Natural killer cell treated with Interleukin-12 subunit alpha and Interleukin-12 subunit beta and Interleukin-15 and Interleukin-18, amount 100 ng/mL, for 72 hours (primary cell): ENCODE measurements around the gene ARID5B. TPM values are rescaled to one million over a fixed set of nuclear protein-coding genes. Genes with fewer than 3 reads are reported as not detected.
A peak's percentile ranks its signal among the peaks of the same experiment; 100 is the strongest.

Source experiments
- ATAC-seq, 2 donors: fragments of 150-1000 bp; cut with Tn5 transposase in 1 of 2; sonication (Bioruptor Pico), chemical (Tn5 transposase) in 1 of 2; 2 replicates each; pipeline ENCODE4 v1.10.0; 2021
- DNase-seq: peaks from one replicate; pipeline ENCODE4 v3.0.0; 2022; ENCODE audit warnings: low spot score
- H3K27ac Mint-ChIP-seq, 2 donors: 1 replicate in 1 of 2; 2 replicates in 1 of 2; pipeline ENCODE4 v1.8.0; 2022; ENCODE audit warnings: mixed read lengths in 2 of 2, mild to moderate bottlenecking in 1 of 2, moderate library complexity in 1 of 2
- H3K27me3 Mint-ChIP-seq, 2 donors: 1 replicate in 1 of 2; 2 replicates in 1 of 2; pipeline ENCODE4 v1.8.0; 2022; ENCODE audit warnings: mixed read lengths in 2 of 2
- H3K36me3 Mint-ChIP-seq: one replicate; pipeline ENCODE4 v1.8.0; 2022; ENCODE audit warnings: mixed read lengths
- H3K4me1 Mint-ChIP-seq, 2 donors: 1 replicate in 1 of 2; 2 replicates in 1 of 2; pipeline ENCODE4 v1.8.0; 2022; ENCODE audit warnings: low read depth in 2 of 2, mixed read lengths in 2 of 2, mild to moderate bottlenecking in 1 of 2
- H3K4me3 Mint-ChIP-seq: one replicate; pipeline ENCODE4 v1.8.0; 2022; ENCODE audit warnings: mixed read lengths
- H3K9me3 Mint-ChIP-seq: 2 replicates; pipeline ENCODE4 v1.8.0; 2022; ENCODE audit warnings: mixed read lengths
- total RNA-seq, 2 donors: library from RNA; stranded (reverse); gene quantifications; one replicate each; pipeline ENCODE4 v1.2.3, GENCODE V29; 2022

Gene ARID5B
- total RNA-seq, 2 donors from 2014 or later, result 46.1 to 51.7 TPM

DNA sequence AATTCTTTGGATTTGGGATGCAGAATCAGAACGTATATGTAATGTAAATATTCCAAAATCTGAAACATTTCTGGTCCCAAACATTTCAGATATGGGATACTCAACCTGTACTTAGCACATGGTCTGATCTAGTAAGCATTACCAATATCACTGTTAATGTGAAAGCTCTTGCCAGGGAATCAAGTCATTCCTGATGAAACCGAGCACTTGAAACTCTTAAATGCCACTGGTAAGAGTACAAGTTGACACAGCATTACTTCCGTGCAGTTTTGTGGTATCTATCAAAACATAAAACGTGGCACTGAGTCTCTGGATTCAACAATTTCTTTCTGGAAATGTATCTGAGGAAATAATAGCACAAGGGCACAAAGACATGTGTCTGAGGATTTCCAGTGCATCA lies 211.5 kb downstream of the ARID5B start:
- DNase-seq (no peak), ATAC-seq (no peak)
- Mint-ChIP-seq H3K27me3 (no peaks in the 10 kb centered on the region), H3K4me1 (peaks cover 18 to 23% of the 10 kb centered on the region in 2 donors), H3K36me3 (no peaks in the 10 kb centered on the region), H3K27ac (no peak overlapping the region), H3K4me3 (no peak overlapping the region), H3K9me3 (no peaks in the 10 kb centered on the region)

DNA sequence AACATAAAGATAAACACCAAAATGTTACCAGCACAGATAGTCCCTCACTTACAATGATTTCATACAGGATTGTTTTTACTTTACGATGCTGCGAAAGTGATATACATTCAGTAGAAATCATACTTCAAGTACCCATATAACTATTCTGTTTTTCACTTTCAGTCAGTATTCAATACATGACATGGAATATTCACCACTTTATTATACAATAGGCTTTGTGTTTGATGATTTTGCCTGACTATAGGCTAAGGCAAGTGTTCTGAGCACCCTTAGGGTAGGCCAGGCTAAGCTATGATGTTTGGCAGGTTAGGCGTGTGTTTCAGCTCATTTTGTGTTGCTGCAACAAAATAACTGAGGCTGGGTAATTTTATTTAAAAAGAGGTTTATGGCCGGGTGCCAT lies 212.2 kb downstream of the ARID5B start:
- H3K27me3 Mint-ChIP-seq, result no peaks in the 10 kb centered on the region
- no peak overlapping the region for H3K27ac Mint-ChIP-seq
- ATAC-seq, result peak in 1 of 2 donors; percentile 78
- peaks cover 18 to 20% of the 10 kb centered on the region in 2 donors for H3K4me1 Mint-ChIP-seq
- H3K9me3 Mint-ChIP-seq, result no peaks in the 10 kb centered on the region
- H3K36me3 Mint-ChIP-seq, result no peaks in the 10 kb centered on the region
- DNase-seq, result no peak
- no peak overlapping the region for H3K4me3 Mint-ChIP-seq

DNA sequence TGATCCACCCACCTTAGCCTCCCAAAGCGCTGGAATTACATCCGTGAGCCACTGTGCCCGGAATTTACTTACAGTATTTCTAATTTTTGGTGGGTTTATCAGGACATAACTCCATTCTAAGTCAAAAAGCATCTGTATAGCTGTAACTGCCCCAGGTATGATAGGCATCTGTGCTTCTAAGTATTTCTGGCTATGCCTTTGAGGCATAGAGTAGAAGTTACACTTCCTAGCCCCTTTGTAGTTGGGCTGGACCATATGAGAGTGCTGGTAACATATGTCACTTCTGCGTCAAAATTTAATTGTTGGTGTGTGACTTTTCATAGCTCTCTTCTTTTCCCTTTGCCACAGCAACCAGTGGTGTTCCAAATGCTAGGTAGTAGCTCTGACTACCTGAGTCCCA lies 213.8 kb downstream of the ARID5B start:
- peak overlapping the region in 1 of 2 donors; percentile 24 for H3K27ac Mint-ChIP-seq
- no peaks in the 10 kb centered on the region for H3K9me3 Mint-ChIP-seq
- no peaks in the 10 kb centered on the region for H3K27me3 Mint-ChIP-seq
- no peak overlapping the region for H3K4me3 Mint-ChIP-seq
- H3K4me1 Mint-ChIP-seq, result peaks cover 8 to 14% of the 10 kb centered on the region in 2 donors
- no peak for DNase-seq
- no peaks in the 10 kb centered on the region for H3K36me3 Mint-ChIP-seq
- no peak for ATAC-seq

DNA sequence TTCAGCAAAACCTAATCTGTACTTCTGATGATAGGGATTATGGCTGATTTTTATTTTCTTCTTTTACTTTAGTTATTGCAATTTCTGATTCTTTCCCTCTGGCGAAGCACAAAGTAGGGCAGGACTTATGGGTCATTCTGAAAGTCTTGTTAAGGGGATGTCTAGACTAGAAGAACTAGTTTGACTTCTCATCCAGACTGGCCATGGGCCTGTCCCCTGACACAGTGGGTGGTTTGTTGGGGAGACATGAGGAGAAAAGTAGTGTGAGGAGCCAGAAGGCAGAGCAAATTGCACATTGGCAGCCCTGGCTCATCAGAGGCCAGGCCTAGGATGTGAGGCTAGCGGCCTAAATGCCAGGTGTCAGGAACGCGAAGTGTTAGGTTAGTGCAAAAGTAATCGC lies 214.3 kb downstream of the ARID5B start:
- H3K27ac Mint-ChIP-seq, result peak overlapping the region in 1 of 2 donors; percentile 24
- DNase-seq (no peak), ATAC-seq (no peak)
- H3K36me3 Mint-ChIP-seq, result no peaks in the 10 kb centered on the region
- H3K27me3 Mint-ChIP-seq, result no peaks in the 10 kb centered on the region
- peaks cover 8 to 11% of the 10 kb centered on the region in 2 donors for H3K4me1 Mint-ChIP-seq
- no peak overlapping the region for H3K4me3 Mint-ChIP-seq
- H3K9me3 Mint-ChIP-seq, result no peaks in the 10 kb centered on the region

DNA sequence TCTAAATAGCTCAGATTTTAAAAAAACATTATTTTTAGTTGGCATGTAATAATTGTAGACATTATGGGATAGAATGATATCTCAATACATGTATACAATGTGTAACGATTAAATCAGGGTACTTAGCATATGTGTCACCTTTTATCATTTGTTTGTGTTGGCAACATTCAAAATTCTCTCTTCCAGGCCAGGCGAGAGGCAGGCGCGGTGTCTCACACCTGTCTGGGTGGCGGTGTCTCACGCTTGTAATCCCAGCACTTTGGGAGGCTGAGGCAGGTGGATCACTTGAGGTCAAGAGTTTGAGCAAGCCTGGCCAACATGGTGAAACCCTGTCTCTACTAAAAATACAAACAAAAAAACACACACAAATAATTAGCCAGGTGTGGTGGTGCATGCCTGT lies 215.4 kb downstream of the ARID5B start:
- Mint-ChIP-seq H3K36me3 (no peaks in the 10 kb centered on the region), H3K9me3 (no peaks in the 10 kb centered on the region), H3K4me1 (peaks cover 12 to 19% of the 10 kb centered on the region in 2 donors), H3K27me3 (no peaks in the 10 kb centered on the region), H3K27ac (peak overlapping the region in 1 of 2 donors; percentile 25), H3K4me3 (no peak overlapping the region)
- DNase-seq (no peak), ATAC-seq (no peak)

DNA sequence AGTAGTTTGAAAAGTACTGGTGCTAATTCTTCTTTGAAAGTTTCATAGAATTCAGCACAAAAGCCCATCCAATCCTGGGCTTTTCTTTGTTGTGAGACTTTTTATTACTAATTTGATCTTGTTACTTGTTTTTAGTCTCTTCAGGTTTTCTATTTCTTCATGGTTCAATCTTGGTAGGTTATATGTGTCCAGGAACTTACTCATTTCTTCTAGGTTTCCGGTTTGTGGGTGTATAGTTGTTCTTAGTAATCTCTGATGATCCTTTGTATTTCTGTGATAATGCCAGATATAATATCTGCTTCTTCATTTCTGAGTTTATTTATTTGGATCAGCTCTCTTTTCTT lies 219.7 kb downstream of the ARID5B start:
- Mint-ChIP-seq H3K36me3 (peaks cover 26% of the 10 kb centered on the region), H3K9me3 (peaks cover 7% of the 10 kb centered on the region), H3K4me3 (peak overlapping the region; percentile 42), H3K27ac (peak overlapping the region; percentile 26 to 34), H3K27me3 (no peaks in the 10 kb centered on the region), H3K4me1 (peaks cover 6 to 26% of the 10 kb centered on the region in 2 donors)
- ATAC-seq (peak in 1 of 2 donors; percentile 87), DNase-seq (no peak)

DNA sequence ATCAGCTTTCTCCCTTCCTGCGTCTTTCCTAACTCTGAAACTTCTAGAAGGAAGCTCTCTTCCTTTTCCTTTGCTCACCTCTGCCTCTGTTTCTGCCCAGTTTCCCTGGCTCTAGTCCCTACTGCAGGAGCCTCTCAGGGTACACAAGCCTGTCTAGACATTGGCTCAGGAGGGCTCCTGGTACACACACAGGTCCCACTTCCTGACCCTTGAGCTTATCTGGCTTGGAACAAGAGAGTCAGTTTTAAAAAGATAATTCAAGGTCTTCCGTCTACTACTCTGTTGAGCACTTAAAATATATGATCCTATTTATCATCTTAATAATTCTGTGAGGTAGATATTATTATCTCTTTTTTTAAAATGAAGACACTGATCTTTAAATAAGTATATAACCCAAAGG lies 226.5 kb downstream of the ARID5B start:
- Mint-ChIP-seq H3K4me3 (no peak overlapping the region), H3K27ac (peak overlapping the region in 1 of 2 donors; percentile 57), H3K9me3 (peaks cover 10% of the 10 kb centered on the region), H3K4me1 (peaks cover 0 to 8% of the 10 kb centered on the region in 2 donors), H3K36me3 (peaks cover 22% of the 10 kb centered on the region), H3K27me3 (no peaks in the 10 kb centered on the region)
- no peak for ATAC-seq
- DNase-seq, result no peak

DNA sequence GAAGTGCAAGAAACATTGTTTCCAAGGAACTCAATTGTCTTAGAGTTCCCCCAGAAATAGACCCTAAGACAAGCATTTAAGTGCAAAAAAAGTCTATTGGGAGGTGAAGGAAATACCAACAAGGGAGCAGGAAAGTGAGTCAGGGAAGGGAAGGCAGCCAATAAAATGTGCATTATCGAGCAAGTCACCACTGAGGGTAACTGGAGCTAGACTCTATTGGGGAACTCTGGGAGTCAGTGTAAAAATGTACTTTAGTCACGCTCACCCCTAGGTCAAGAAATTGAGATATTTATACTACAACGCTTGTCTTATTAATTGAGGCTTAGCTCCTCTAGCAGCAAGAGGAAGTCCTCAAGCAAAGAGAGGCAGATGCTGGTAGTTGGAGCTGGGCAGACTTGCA lies 229.4 kb downstream of the ARID5B start:
- ATAC-seq, result no peak
- Mint-ChIP-seq H3K27me3 (no peaks in the 10 kb centered on the region), H3K4me1 (peaks cover 0 to 20% of the 10 kb centered on the region in 2 donors), H3K36me3 (peaks cover 6% of the 10 kb centered on the region), H3K9me3 (peaks cover 4% of the 10 kb centered on the region), H3K4me3 (no peak overlapping the region), H3K27ac (no peak overlapping the region)
- DNase-seq, result no peak

DNA sequence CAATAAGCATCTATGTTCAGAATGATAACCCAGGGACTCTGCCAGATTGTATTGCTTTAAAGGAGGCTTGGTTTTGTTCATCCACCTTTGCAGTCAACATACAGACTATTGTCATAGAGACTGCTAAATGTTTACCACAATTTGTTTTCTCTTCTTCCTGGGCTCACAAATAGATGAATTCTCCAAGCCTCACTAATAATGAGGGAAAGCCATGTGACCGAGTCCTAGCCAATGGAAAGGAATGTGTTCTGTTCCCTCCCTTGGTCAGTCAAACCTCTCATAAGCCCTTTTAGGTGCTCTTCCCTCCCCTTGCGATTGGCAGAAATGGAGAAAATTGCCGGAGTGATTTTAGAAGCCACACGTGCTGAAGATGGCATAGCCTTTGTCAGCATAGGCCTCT lies 230.2 kb downstream of the ARID5B start:
- no peak for DNase-seq
- ATAC-seq, result no peak
- Mint-ChIP-seq H3K27ac (no peak overlapping the region), H3K27me3 (no peaks in the 10 kb centered on the region), H3K9me3 (peaks cover 3% of the 10 kb centered on the region), H3K4me1 (peaks cover 0 to 20% of the 10 kb centered on the region in 2 donors), H3K36me3 (peaks cover 6% of the 10 kb centered on the region), H3K4me3 (no peak overlapping the region)

DNA sequence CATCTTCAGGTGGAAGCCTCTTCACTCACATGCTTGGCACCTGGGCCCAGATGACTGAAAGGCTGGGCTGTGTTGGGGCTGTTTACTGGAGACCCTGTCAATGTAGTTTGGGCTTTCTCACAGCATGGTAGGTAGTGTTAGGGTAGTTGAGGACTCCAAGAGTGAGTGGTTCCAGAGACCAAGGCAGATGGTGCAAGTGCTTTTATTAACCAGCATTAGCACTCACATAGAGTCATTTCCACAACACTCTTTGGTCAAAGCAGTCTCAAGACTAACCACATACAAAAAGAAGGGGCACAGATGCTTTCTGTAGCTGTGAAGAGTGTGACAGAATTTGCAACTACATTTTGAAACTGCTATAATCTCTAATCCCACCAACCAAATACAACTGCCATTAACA lies 232.1 kb downstream of the ARID5B start:
- Mint-ChIP-seq H3K27ac (peak overlapping the region in 1 of 2 donors; percentile 73), H3K9me3 (peaks cover 3% of the 10 kb centered on the region), H3K36me3 (peaks cover 6% of the 10 kb centered on the region), H3K4me1 (peaks cover 0 to 20% of the 10 kb centered on the region in 2 donors), H3K27me3 (no peaks in the 10 kb centered on the region), H3K4me3 (peak overlapping the region; percentile 6)
- ATAC-seq (peak; percentile 76 to 95), DNase-seq (no peak)

DNA sequence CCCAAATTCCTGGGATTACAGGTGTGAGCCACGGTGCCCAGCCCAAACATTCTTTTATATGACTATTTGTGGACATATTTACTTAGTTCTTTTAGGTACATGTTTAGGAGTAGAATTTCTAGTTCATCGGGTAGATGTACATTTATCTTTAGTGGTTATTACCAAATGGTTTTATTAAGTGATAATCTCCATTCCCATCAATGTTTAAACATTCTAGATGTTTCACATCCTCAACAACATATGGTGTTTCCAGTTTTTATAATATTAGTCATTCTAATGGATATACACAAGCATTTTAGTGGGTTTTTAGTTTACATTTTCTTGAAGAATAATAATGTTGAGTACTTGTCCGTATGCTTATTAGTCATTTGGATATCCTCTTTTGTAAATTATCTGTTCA lies 235.4 kb downstream of the ARID5B start:
- no peak for ATAC-seq
- H3K4me1 Mint-ChIP-seq, result peaks cover 0 to 15% of the 10 kb centered on the region in 2 donors
- H3K36me3 Mint-ChIP-seq, result no peaks in the 10 kb centered on the region
- no peaks in the 10 kb centered on the region for H3K27me3 Mint-ChIP-seq
- H3K27ac Mint-ChIP-seq, result no peak overlapping the region
- no peak overlapping the region for H3K4me3 Mint-ChIP-seq
- H3K9me3 Mint-ChIP-seq, result no peaks in the 10 kb centered on the region
- no peak for DNase-seq

Other genes starting within 250 kb of the ARID5B start
- not detected for gene CABCOCO1, start 238.8 kb upstream of the ARID5B start, total RNA-seq